GM12891 (cell line): ENCODE measurements around the gene GLYR1.

ENCODE experiments used
- PAX5 ChIP-seq: IDR thresholded peaks from 2 replicates; pipeline ENCODE4 v1.6.1; 2011; ENCODE audit warnings: low read length, moderate library complexity, mild to moderate bottlenecking; ENCODE audit not compliant: insufficient read depth, severe bottlenecking
- POLR2A ChIP-seq: IDR thresholded peaks from 2 replicates; pipeline ENCODE4 v1.6.1; 2011; ENCODE audit warnings: low read depth, low read length, control low read depth
- POLR2AphosphoS5 ChIP-seq: IDR thresholded peaks from 2 replicates; pipeline ENCODE4 v1.6.1; 2011; ENCODE audit warnings: low read depth, low read length, control low read depth
- POU2F2 ChIP-seq: IDR thresholded peaks from 2 replicates; pipeline ENCODE4 v1.6.1; 2011; ENCODE audit warnings: low read depth, mild to moderate bottlenecking, control low read depth, low read length, moderate library complexity
- SPI1 ChIP-seq: IDR thresholded peaks from 2 replicates; pipeline ENCODE4 v1.6.1; 2011; ENCODE audit warnings: low read depth, low read length, control low read depth
- TAF1 ChIP-seq: IDR thresholded peaks from 2 replicates; pipeline ENCODE4 v1.6.1; 2011; ENCODE audit warnings: low read depth, low read length, control low read depth

DNA sequence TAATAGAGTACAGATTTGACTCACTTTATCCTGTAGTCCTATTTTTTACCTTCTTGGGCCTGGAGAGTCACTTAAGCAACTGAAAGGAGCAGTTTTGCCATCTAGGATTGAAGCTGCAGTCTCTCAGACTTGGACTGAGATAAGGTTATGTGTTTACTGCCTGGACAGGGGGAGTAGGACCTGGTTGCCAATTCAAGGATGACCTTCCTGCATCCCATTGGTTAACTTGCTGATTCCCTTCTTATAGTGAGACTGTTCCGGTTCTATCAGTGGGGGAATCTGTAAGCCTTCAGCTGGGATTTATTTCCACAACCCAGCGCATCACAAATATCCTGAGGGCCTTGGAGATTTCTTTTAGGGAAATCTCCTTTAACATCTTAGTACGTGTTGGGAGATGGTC, 3.1 kb upstream of the GLYR1 start:
- TF ChIP-seq POLR2A (no peak), POLR2AphosphoS5 (no peak), SPI1 (no peak), TAF1 (no peak), PAX5 (no peak), POU2F2 (no peak)
